HepG2 (cell line): ENCODE measurements around the gene CDH13. TPM values are rescaled to one million over a fixed set of nuclear protein-coding genes. Genes with fewer than 3 reads are reported as not detected.

Experiments used
- ATAC-seq: fragments of 200-7000 bp; cut with Tn5 transposase; 3 replicates; pipeline ENCODE4 v1.9.1; 2020; ENCODE audit warnings: mild to moderate bottlenecking, moderate library complexity
- BruUV-seq: library from RNA; stranded (reverse); fragments of 400-500 nt; replicated peaks from 2 replicates; lab custom pipeline; 2021; lab: Mats Ljungman, UMichigan
- CTCF ChIA-PET: fragments of 300-600 bp; formaldehyde crosslinking; extraction: SDS; loops from one replicate; lab custom pipeline; 2021; ENCODE audit warnings: low total read pairs, inconsistent platforms, low intra/inter-chr PET ratio; lab: Yijun Ruan, JAX
- POLR2A ChIA-PET: fragments of 350-600 bp; sonication (Branson Sonifier 250); formaldehyde crosslinking; loops from one replicate; lab custom pipeline; 2020; ENCODE audit warnings: antibody characterized with exemption, inconsistent platforms; lab: Yijun Ruan, JAX
- DNase-seq: peaks from one replicate; pipeline ENCODE4 v3.0.0-alpha.2; 2015; ENCODE audit warnings: low spot score
- FAIRE-seq: peaks from 3 replicates; lab custom pipeline; 2011; peaks lifted over from hg19 to GRCh38; lab: Jason Lieb, UNC
- H2AFZ ChIP-seq: one replicate; pipeline ENCODE4 v1.6.1; 2011; ENCODE audit warnings: low read length, inconsistent platforms
- H3K27ac ChIP-seq: fragments of 300-600 bp; 3 replicates; pipeline ENCODE4 v1.8.0; 2011; ENCODE audit warnings: mixed run types, mild to moderate bottlenecking, mixed read lengths, low read length, inconsistent platforms; ENCODE audit not compliant: insufficient read depth; ENCODE audit errors: extremely low read length
- H3K27me3 ChIP-seq, 2 experiments: fragments of 200-600 bp in 1 of 2; 2 replicates in 1 of 2; 3 replicates in 1 of 2; pipeline versions ENCODE4 v1.6.0 to v1.8.0; 2011; ENCODE audit warnings: low read length in 2 of 2, mild to moderate bottlenecking in 2 of 2, moderate library complexity in 2 of 2, inconsistent platforms in 1 of 2; ENCODE audit not compliant: insufficient read depth in 2 of 2, control insufficient read depth in 1 of 2
- H3K36me3 ChIP-seq, 2 experiments: fragments of 200-600 bp in 1 of 2; replicated peaks in 1 of 2; 2 replicates in 1 of 2; 3 replicates in 1 of 2; pipeline versions ENCODE4 v1.5.1 to v1.8.0; 2011; ENCODE audit warnings: low read length in 2 of 2, inconsistent platforms in 1 of 2; ENCODE audit not compliant: insufficient read depth in 2 of 2, control insufficient read depth in 1 of 2
- H3K4me1 ChIP-seq: 2 replicates; pipeline ENCODE4 v1.5.1; 2012; ENCODE audit warnings: low read length, inconsistent platforms; ENCODE audit not compliant: insufficient read depth
- H3K4me2 ChIP-seq: 2 replicates; pipeline ENCODE4 v1.6.0; 2011; ENCODE audit warnings: low read depth, low read length, inconsistent platforms
- H3K4me3 ChIP-seq, 3 experiments: fragments of 200-600 bp in 1 of 3; sonication (generic), shearing (Covaris generic) in 1 of 3; replicated peaks in 1 of 3; 2 replicates each; pipeline ENCODE4 v1.5.1; 2011 to 2016; ENCODE audit warnings: low read length in 3 of 3, inconsistent platforms in 2 of 3, low read depth in 2 of 3, mild to moderate bottlenecking in 2 of 3, control low read depth in 1 of 3, mixed read lengths in 1 of 3; ENCODE audit not compliant: insufficient read depth in 1 of 3
- H3K79me2 ChIP-seq: one replicate; pipeline ENCODE4 v1.6.1; 2011; ENCODE audit warnings: low read length, inconsistent platforms; ENCODE audit not compliant: insufficient read depth
- H3K9ac ChIP-seq: 2 replicates; pipeline ENCODE4 v1.6.0; 2011; ENCODE audit warnings: mild to moderate bottlenecking, low read depth, low read length, inconsistent platforms; ENCODE audit not compliant: insufficient read depth
- H3K9me3 ChIP-seq: 2 replicates; pipeline ENCODE4 v1.5.1; 2012; ENCODE audit warnings: mild to moderate bottlenecking, low read length
- H4K20me1 ChIP-seq: 2 replicates; pipeline ENCODE4 v1.6.0; 2011; ENCODE audit warnings: inconsistent platforms, mild to moderate bottlenecking, low read length, moderate library complexity; ENCODE audit not compliant: insufficient read depth
- PCBP2 ChIP-seq: fragments of 200-400 bp; formaldehyde crosslinking; optimal IDR thresholded peaks from 2 replicates; pipeline ENCODE3; 2018; ENCODE audit warnings: low read length, low read depth; ENCODE audit not compliant: poor library complexity, severe bottlenecking
- RFXAP ChIP-seq: sonication (generic); formaldehyde crosslinking; IDR thresholded peaks from 2 replicates; pipeline ENCODE4 v1.4.0; 2020; ENCODE audit warnings: missing genetic modification reagents, borderline replicate concordance
- SIX4 ChIP-seq: sonication (generic); formaldehyde crosslinking; IDR thresholded peaks from 2 replicates; pipeline ENCODE4 v1.4.0; 2020; ENCODE audit warnings: missing genetic modification reagents
- ZNF841 ChIP-seq: sonication (generic); formaldehyde crosslinking; IDR thresholded peaks from 2 replicates; pipeline ENCODE4 v1.8.1; 2023; ENCODE audit warnings: missing genetic modification reagents, borderline replicate concordance
- WGBS: methylation state at CpG from one replicate; pipeline ENCODE4 v1.1.6; 2017; ENCODE audit warnings: low lambda C conversion rate; 5-methylcytosine and 5-hydroxymethylcytosine counted together
- in situ Hi-C: cut with HindIII; loops from 2 replicates; pipeline ENCODE4 v1.10.0; 2017; ENCODE audit warnings: low pct_unique_long_range_greater_than_20kb; ENCODE audit not compliant: extremely low pct_ligation_motif_present
- intact Hi-C: fragments of 100-400 bp; cut with micrococcal nuclease; formaldehyde crosslinking; loops from one replicate; pipeline ENCODE4 v1.10.0; 2022; ENCODE audit not compliant: unreplicated experiment
- polyA plus RNA-seq, 8 experiments: library from polyadenylated mRNA; depleted of rRNA in 3 of 8; stranded (reverse) in 7 of 8; unstranded in 1 of 8; fragments of >200 nt; fragmentation: Illumina TruSeq in 4 of 8; extraction: Trizol in 4 of 8; gene quantifications; 2 replicates each; pipeline versions ENCODE4 v1.2.1 to v1.2.3, GENCODE V29; 2011 to 2016; ENCODE audit warnings: low read depth in 4 of 8, missing spikeins in 1 of 8, mixed read lengths in 1 of 8; ENCODE audit not compliant: insufficient read depth in 1 of 8
- total RNA-seq, 5 experiments: library from RNA; depleted of rRNA; stranded (reverse); fragments of >200 nt; fragmentation: Illumina TruSeq; extraction: Trizol; gene quantifications; 2 replicates each; pipeline ENCODE4 v1.2.3, GENCODE V29; 2016; ENCODE audit warnings: low read depth in 1 of 5
- TF ChIP-seq, protein P1 (sequence below): sonication (generic); formaldehyde crosslinking; IDR thresholded peaks from 2 replicates; pipeline ENCODE4 v1.4.0; 2020; ENCODE audit warnings: missing genetic modification reagents, borderline replicate concordance
- TF ChIP-seq, protein P2 (sequence below): sonication (generic); formaldehyde crosslinking; IDR thresholded peaks from 2 replicates; pipeline ENCODE4 v1.8.0; 2022; ENCODE audit warnings: mild to moderate bottlenecking, missing genetic modification reagents, moderate library complexity

The CDH13 gene
- total and polyA plus RNA-seq, 2 of the 13 experiments (the other 11 are each of a cell fraction or from before 2014, with no cell fraction given): not detected

DNA sequence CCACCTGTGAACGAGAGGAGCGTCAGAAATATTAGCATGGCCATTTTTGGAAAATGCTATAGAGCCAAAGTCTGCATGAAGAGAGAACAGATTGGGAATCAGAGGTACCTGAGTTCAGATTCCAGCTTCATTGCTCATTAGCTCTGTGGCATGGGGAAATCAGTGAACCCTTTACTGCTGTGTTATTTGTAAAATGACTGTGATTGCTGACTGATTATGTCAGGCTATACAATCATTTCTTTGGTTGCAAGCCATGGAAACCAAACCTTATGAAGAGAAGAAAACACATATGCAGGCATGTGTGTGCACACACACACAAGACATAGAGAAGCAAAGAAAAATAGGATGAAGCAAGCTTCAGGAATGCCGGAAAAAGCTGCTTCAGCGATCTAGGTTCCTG, 1079.6 kb downstream of the CDH13 start:
- intact Hi-C loops (no loop called here), in situ Hi-C loops (no loop called here)
- TF ChIP-seq RFXAP (no peak), SIX4 (CRISPR knock-in tag) (no peak), ZNF841 (CRISPR knock-in tag) (no peak), PCBP2 (no peak)
- TF ChIP-seq, protein P1, sequence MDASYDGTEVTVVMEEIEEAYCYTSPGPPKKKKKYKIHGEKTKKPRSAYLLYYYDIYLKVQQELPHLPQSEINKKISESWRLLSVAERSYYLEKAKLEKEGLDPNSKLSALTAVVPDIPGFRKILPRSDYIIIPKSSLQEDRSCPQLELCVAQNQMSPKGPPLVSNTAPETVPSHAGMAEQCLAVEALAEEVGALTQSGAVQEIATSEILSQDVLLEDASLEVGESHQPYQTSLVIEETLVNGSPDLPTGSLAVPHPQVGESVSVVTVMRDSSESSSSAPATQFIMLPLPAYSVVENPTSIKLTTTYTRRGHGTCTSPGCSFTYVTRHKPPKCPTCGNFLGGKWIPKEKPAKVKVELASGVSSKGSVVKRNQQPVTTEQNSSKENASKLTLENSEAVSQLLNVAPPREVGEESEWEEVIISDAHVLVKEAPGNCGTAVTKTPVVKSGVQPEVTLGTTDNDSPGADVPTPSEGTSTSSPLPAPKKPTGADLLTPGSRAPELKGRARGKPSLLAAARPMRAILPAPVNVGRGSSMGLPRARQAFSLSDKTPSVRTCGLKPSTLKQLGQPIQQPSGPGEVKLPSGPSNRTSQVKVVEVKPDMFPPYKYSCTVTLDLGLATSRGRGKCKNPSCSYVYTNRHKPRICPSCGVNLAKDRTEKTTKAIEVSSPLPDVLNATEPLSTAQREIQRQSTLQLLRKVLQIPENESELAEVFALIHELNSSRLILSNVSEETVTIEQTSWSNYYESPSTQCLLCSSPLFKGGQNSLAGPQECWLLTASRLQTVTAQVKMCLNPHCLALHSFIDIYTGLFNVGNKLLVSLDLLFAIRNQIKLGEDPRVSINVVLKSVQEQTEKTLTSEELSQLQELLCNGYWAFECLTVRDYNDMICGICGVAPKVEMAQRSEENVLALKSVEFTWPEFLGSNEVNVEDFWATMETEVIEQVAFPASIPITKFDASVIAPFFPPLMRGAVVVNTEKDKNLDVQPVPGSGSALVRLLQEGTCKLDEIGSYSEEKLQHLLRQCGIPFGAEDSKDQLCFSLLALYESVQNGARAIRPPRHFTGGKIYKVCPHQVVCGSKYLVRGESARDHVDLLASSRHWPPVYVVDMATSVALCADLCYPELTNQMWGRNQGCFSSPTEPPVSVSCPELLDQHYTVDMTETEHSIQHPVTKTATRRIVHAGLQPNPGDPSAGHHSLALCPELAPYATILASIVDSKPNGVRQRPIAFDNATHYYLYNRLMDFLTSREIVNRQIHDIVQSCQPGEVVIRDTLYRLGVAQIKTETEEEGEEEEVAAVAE: no peak
- TF ChIP-seq, protein P2, sequence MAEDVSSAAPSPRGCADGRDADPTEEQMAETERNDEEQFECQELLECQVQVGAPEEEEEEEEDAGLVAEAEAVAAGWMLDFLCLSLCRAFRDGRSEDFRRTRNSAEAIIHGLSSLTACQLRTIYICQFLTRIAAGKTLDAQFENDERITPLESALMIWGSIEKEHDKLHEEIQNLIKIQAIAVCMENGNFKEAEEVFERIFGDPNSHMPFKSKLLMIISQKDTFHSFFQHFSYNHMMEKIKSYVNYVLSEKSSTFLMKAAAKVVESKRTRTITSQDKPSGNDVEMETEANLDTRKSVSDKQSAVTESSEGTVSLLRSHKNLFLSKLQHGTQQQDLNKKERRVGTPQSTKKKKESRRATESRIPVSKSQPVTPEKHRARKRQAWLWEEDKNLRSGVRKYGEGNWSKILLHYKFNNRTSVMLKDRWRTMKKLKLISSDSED: no peak
- no peak for FAIRE-seq
- Histone ChIP-seq H3K4me2 (no peak overlapping the region), H3K36me3 (no peaks in the 10 kb centered on the region), H2AFZ (no peak overlapping the region), H3K9me3 (no peaks in the 10 kb centered on the region), H3K4me1 (no peaks in the 10 kb centered on the region), H3K4me3 (no peak overlapping the region), H4K20me1 (no peaks in the 10 kb centered on the region), H3K79me2 (no peaks in the 10 kb centered on the region), H3K27ac (no peak overlapping the region), H3K9ac (no peak overlapping the region), H3K27me3 (0 out of 5 replicates have a peak, but pooled peaks cover 0 to 5% of the 10 kb centered on the region in 2 experiments)
- no TSS peak for BruUV-seq
- 38% methylated on average over 4 of the region's 4 CpGs for WGBS
- ChIA-PET POLR2A (no interaction called here), CTCF (no interaction called here)
- ATAC-seq: no peak
- DNase-seq: no peak
